Prostate gland (tissue), 2 donors: ENCODE results near the gene PXMP4. TPM values are rescaled to one million over a fixed set of nuclear protein-coding genes. Genes with fewer than 3 reads are reported as not detected.

Experiments used
- DNase-seq: peaks from one replicate; pipeline ENCODE4 v3.0.0-alpha.2; 2019; ENCODE audit warnings: low spot score
- H3K27ac ChIP-seq, 2 donors: fragments of 200-600 bp; sonication (generic); 2 replicates each; pipeline ENCODE4 v1.5.1; 2017 to 2019
- H3K27me3 ChIP-seq: fragments of 200-600 bp; sonication (generic); replicated peaks from 2 replicates; pipeline ENCODE4 v1.5.1; 2019; ENCODE audit not compliant: insufficient read depth
- H3K36me3 ChIP-seq, 2 donors: fragments of 200-600 bp; sonication (generic); 1 replicate in 1 of 2; 2 replicates in 1 of 2; pipeline versions ENCODE4 v1.5.1 to v1.8.1; 2017 to 2019
- H3K4me1 ChIP-seq: fragments of 200-600 bp; sonication (generic); replicated peaks from 2 replicates; pipeline ENCODE4 v1.5.1; 2019
- H3K4me3 ChIP-seq, 2 donors: fragments of 200-600 bp; sonication (generic); 2 replicates each; pipeline ENCODE4 v1.5.1; 2017 to 2019
- H3K9me3 ChIP-seq: fragments of 200-600 bp; sonication (generic); 2 replicates; pipeline ENCODE4 v1.5.1; 2017
- POLR2A ChIP-seq: fragments of 450-650 bp; IDR thresholded peaks from one replicate; pipeline ENCODE4 v1.6.1; 2016; ENCODE audit warnings: antibody characterized with exemption, mild to moderate bottlenecking
- POLR2AphosphoS5 ChIP-seq: sonication (generic); formaldehyde crosslinking; IDR thresholded peaks from one replicate; pipeline ENCODE4 v1.6.1; 2017; ENCODE audit warnings: antibody characterized with exemption
- WGBS: methylation state at CpG from one replicate; pipeline ENCODE4 v1.1.5; 2018; 5-methylcytosine and 5-hydroxymethylcytosine counted together
- intact Hi-C: fragments of 100-400 bp; cut with DNase I; formaldehyde crosslinking; loops from one replicate; pipeline ENCODE4 v1.14.2; 2022
- total RNA-seq, 2 donors: library from RNA; depleted of rRNA; stranded (reverse); fragments of >200 nt; gene quantifications; one replicate each; pipeline ENCODE4 v1.1.0, GENCODE V29; 2016
- TF ChIP-seq, protein P1 (sequence below), 4 experiments: fragments of 200-600 bp in 2 of 4; fragments of 450-650 bp in 2 of 4; sonication (generic) in 2 of 4; IDR thresholded peaks; 1 replicate in 3 of 4; 2 replicates in 1 of 4; pipeline ENCODE4 v1.5.1; 2016 to 2019; ENCODE audit warnings: antibody characterized with exemption in 4 of 4, mild to moderate bottlenecking in 2 of 4, moderate library complexity in 2 of 4

Gene PXMP4
- total RNA-seq, 2 donors from 2014 or later = 13.3 to 25.5 TPM

- TF ChIP-seq, protein P1, sequence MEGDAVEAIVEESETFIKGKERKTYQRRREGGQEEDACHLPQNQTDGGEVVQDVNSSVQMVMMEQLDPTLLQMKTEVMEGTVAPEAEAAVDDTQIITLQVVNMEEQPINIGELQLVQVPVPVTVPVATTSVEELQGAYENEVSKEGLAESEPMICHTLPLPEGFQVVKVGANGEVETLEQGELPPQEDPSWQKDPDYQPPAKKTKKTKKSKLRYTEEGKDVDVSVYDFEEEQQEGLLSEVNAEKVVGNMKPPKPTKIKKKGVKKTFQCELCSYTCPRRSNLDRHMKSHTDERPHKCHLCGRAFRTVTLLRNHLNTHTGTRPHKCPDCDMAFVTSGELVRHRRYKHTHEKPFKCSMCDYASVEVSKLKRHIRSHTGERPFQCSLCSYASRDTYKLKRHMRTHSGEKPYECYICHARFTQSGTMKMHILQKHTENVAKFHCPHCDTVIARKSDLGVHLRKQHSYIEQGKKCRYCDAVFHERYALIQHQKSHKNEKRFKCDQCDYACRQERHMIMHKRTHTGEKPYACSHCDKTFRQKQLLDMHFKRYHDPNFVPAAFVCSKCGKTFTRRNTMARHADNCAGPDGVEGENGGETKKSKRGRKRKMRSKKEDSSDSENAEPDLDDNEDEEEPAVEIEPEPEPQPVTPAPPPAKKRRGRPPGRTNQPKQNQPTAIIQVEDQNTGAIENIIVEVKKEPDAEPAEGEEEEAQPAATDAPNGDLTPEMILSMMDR (IDR thresholded peaks at IDR 0.05) = no peak
- TF ChIP-seq POLR2AphosphoS5 (no peak), POLR2A (no peak)
- DNase-seq = no peak
- WGBS = 87% methylated on average over 11 of the region's 11 CpGs
Measured at GRCh38 chr20:33707668-33708067, 12.4 kb downstream of the PXMP4 start.

DNA sequence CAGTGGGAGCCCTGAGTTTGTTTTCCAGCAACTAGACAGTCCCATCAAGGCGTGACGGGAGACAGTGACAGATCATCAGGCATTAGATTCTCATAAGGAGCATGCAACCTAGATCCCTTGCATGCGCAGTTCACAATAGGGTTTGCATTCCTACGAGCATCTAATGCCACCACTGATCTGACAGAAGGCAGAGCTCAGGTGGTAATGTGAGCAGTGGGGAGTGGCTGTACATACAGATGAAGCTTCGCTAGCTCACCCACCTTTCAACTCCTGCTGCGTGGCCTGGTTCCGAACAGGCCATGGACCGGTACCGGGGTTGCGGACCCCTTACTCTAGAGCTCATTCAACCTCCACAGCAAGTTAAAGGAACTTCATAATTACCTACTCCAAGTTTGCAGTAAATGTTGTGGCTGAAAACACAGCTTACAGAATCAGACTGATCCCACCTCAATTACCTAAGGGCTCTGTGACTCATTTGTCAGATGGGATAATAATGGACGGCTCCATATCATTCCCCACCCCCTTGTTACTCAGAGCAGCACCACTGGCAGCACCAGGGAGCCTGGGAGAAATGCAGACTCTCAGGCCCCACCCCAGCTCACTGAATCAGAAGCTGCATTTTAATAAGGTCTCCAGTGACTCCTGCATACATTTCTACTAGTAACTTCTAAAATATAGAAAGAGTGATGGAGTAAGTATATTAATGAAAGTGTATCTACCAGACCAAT lies 15.7 kb downstream of the PXMP4 start:
- Histone ChIP-seq H3K4me1 (no peaks in the 10 kb centered on the region), H3K4me3 (no peak overlapping the region), H3K27ac (no peak overlapping the region), H3K36me3 (no peaks in the 10 kb centered on the region), H3K27me3 (no peaks in the 10 kb centered on the region), H3K9me3 (no peaks in the 10 kb centered on the region)
- TF ChIP-seq POLR2A = no peak
- no peak for TF ChIP-seq POLR2AphosphoS5
- TF ChIP-seq, protein P1 (IDR thresholded peaks at IDR 0.05) = no peak
- no peak for DNase-seq
- intact Hi-C loops = no loop called here
- WGBS = 97% methylated on average over 11 of the region's 11 CpGs

More at GRCh38 chr20:33707668-33708067, 12.4 kb downstream of the PXMP4 start:
- intact Hi-C loops = no loop called here
- Histone ChIP-seq H3K36me3 (no peaks in the 10 kb centered on the region), H3K27me3 (no peaks in the 10 kb centered on the region), H3K4me3 (no peak overlapping the region), H3K4me1 (no peaks in the 10 kb centered on the region), H3K9me3 (no peaks in the 10 kb centered on the region), H3K27ac (no peak overlapping the region)

GRCh38 chr20:33703498-33704137 lies 16.5 kb downstream of the PXMP4 start:
- H3K4me1 ChIP-seq = no peaks in the 10 kb centered on the region
- H3K36me3 ChIP-seq = no peaks in the 10 kb centered on the region
- H3K4me3 ChIP-seq = no peak overlapping the region
- intact Hi-C loops = no loop called here
- 93% methylated on average over 8 of the region's 8 CpGs for WGBS
- no peaks in the 10 kb centered on the region for H3K27me3 ChIP-seq
- no peak overlapping the region for H3K27ac ChIP-seq
- no peak for DNase-seq
- no peaks in the 10 kb centered on the region for H3K9me3 ChIP-seq
- TF ChIP-seq POLR2A = no peak
- TF ChIP-seq POLR2AphosphoS5 = no peak
- TF ChIP-seq, protein P1 (IDR thresholded peaks at IDR 0.05) = no peak

DNA sequence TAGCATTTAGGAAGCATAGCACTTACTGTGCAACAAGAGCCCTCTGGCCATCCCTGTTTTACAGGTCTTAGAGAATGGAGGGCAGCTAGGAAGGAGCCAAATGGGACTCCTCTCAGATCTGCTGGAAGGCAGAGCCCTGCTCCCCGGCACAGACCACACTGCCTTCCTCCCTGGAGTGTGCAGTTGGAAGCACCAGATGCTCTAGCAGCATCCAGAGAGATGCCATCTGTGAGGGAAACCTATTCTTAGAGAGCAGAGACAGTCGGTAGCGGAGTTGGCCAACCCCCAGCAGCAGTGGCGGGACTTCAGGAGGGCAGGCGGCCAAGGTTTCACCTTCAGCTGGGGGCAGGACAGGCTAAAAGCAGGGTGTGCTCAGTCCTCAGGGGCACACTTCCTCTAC lies 17.2 kb downstream of the PXMP4 start:
- WGBS = 9% methylated on average over 5 of the region's 5 CpGs
- no peaks in the 10 kb centered on the region for H3K36me3 ChIP-seq
- no peak overlapping the region for H3K4me3 ChIP-seq
- H3K27ac ChIP-seq = no peak overlapping the region
- no peaks in the 10 kb centered on the region for H3K27me3 ChIP-seq
- no peaks in the 10 kb centered on the region for H3K4me1 ChIP-seq
- intact Hi-C loops = no loop called here
- no peaks in the 10 kb centered on the region for H3K9me3 ChIP-seq
- TF ChIP-seq POLR2A = no peak
- no peak for TF ChIP-seq POLR2AphosphoS5
- TF ChIP-seq, protein P1 (IDR thresholded peaks at IDR 0.05) = no peak
- no peak for DNase-seq
